ENCODE results near the gene GLUD1. TPM values are rescaled to one million over a fixed set of nuclear protein-coding genes. Genes with fewer than 3 reads are reported as not detected.
"Not testable (repeated sequence)": the region's sequence is repeated elsewhere in the genome, so short reads cannot be mapped to it uniquely, and the experiment has no call there.

Gene GLUD1
- total RNA-seq, 3 donors from 2014 or later (not counting 1 experiment from before 2014, with no cell fraction given): 102 to 115 (median 112) TPM

- H3K27me3 ChIP-seq (ENCODE audit: control insufficient read depth, insufficient read depth, low read length); DNase-seq; H3K36me3 ChIP-seq (ENCODE audit: control insufficient read depth, insufficient read depth, low read length); H3K9me3 Mint-ChIP-seq; H3K4me3 ChIP-seq (ENCODE audit: low read length); intact Hi-C loops (cut with micrococcal nuclease); H3K9me3 ChIP-seq (ENCODE audit: control insufficient read depth, insufficient read depth, low read length); H3K4me1 Mint-ChIP-seq; H3K27ac ChIP-seq (ENCODE audit: low read length); H3K36me3 Mint-ChIP-seq; ATAC-seq; H3K4me1 ChIP-seq (ENCODE audit: control insufficient read depth, insufficient read depth, low read length); H3K27ac Mint-ChIP-seq; H3K4me3 Mint-ChIP-seq; H3K27me3 Mint-ChIP-seq (ENCODE audit: low read depth in 2 of 2): not testable (repeated sequence)
- WGBS (ENCODE audit: insufficient coverage): 91% methylated on average over 1 of the region's 1 CpG
Observed at GRCh38 chr10:87019504-87019903, 75.1 kb downstream of the GLUD1 start.

- H3K9me3 Mint-ChIP-seq; H3K27ac ChIP-seq (ENCODE audit: low read length); H3K27ac Mint-ChIP-seq; ATAC-seq; H3K36me3 Mint-ChIP-seq; H3K4me3 ChIP-seq (ENCODE audit: low read length); H3K9me3 ChIP-seq (ENCODE audit: control insufficient read depth, insufficient read depth, low read length); intact Hi-C loops (cut with micrococcal nuclease); H3K4me1 Mint-ChIP-seq; H3K27me3 ChIP-seq (ENCODE audit: control insufficient read depth, insufficient read depth, low read length); H3K4me3 Mint-ChIP-seq; H3K4me1 ChIP-seq (ENCODE audit: control insufficient read depth, insufficient read depth, low read length); DNase-seq; H3K36me3 ChIP-seq (ENCODE audit: control insufficient read depth, insufficient read depth, low read length); H3K27me3 Mint-ChIP-seq (ENCODE audit: low read depth in 2 of 2): not testable (repeated sequence)
- WGBS (ENCODE audit: insufficient coverage): 92% methylated on average over 5 of the region's 6 CpGs
Observed at GRCh38 chr10:87019066-87019465, 75.6 kb downstream of the GLUD1 start.

- H3K27ac ChIP-seq (ENCODE audit: low read length); H3K36me3 ChIP-seq (ENCODE audit: control insufficient read depth, insufficient read depth, low read length); H3K27ac Mint-ChIP-seq; H3K4me3 Mint-ChIP-seq; H3K4me3 ChIP-seq (ENCODE audit: low read length); ATAC-seq; DNase-seq; H3K9me3 ChIP-seq (ENCODE audit: control insufficient read depth, insufficient read depth, low read length); H3K27me3 Mint-ChIP-seq (ENCODE audit: low read depth in 2 of 2); H3K27me3 ChIP-seq (ENCODE audit: control insufficient read depth, insufficient read depth, low read length); H3K4me1 Mint-ChIP-seq; H3K9me3 Mint-ChIP-seq; intact Hi-C loops (cut with micrococcal nuclease); H3K36me3 Mint-ChIP-seq; H3K4me1 ChIP-seq (ENCODE audit: control insufficient read depth, insufficient read depth, low read length): not testable (repeated sequence)
- 96% methylated on average over 6 of the region's 6 CpGs for WGBS (ENCODE audit: insufficient coverage)
Observed at GRCh38 chr10:87018127-87018526, 76.5 kb downstream of the GLUD1 start.

GRCh38 chr10:87014986-87015716 is 79.5 kb downstream of the GLUD1 start:
- H3K9me3 ChIP-seq (ENCODE audit: control insufficient read depth, insufficient read depth, low read length); H3K4me1 Mint-ChIP-seq; H3K27ac ChIP-seq (ENCODE audit: low read length); H3K27me3 Mint-ChIP-seq (ENCODE audit: low read depth in 2 of 2); H3K4me3 Mint-ChIP-seq; intact Hi-C loops (cut with micrococcal nuclease); ATAC-seq; H3K27ac Mint-ChIP-seq; H3K36me3 ChIP-seq (ENCODE audit: control insufficient read depth, insufficient read depth, low read length); DNase-seq; H3K9me3 Mint-ChIP-seq; H3K36me3 Mint-ChIP-seq; H3K4me3 ChIP-seq (ENCODE audit: low read length); H3K27me3 ChIP-seq (ENCODE audit: control insufficient read depth, insufficient read depth, low read length); H3K4me1 ChIP-seq (ENCODE audit: control insufficient read depth, insufficient read depth, low read length): not testable (repeated sequence)
- WGBS (ENCODE audit: insufficient coverage): 100% methylated on average over 1 of the region's 10 CpGs

- intact Hi-C loops (cut with micrococcal nuclease); H3K27ac Mint-ChIP-seq; H3K27me3 Mint-ChIP-seq (ENCODE audit: low read depth in 2 of 2); ATAC-seq; H3K4me1 ChIP-seq (ENCODE audit: control insufficient read depth, insufficient read depth, low read length); H3K9me3 ChIP-seq (ENCODE audit: control insufficient read depth, insufficient read depth, low read length); DNase-seq; H3K4me1 Mint-ChIP-seq; H3K4me3 Mint-ChIP-seq; H3K27me3 ChIP-seq (ENCODE audit: control insufficient read depth, insufficient read depth, low read length); H3K9me3 Mint-ChIP-seq; H3K36me3 ChIP-seq (ENCODE audit: control insufficient read depth, insufficient read depth, low read length); H3K36me3 Mint-ChIP-seq; H3K4me3 ChIP-seq (ENCODE audit: low read length); H3K27ac ChIP-seq (ENCODE audit: low read length): not testable (repeated sequence)
- no CpG with 5 or more reads among the region's 3 CpGs for WGBS (ENCODE audit: insufficient coverage)
Observed at GRCh38 chr10:87013528-87013927, 81.1 kb downstream of the GLUD1 start.

- H3K27me3 ChIP-seq (ENCODE audit: control insufficient read depth, insufficient read depth, low read length); H3K36me3 ChIP-seq (ENCODE audit: control insufficient read depth, insufficient read depth, low read length); H3K4me3 Mint-ChIP-seq; H3K9me3 Mint-ChIP-seq; intact Hi-C loops (cut with micrococcal nuclease); ATAC-seq; H3K27ac ChIP-seq (ENCODE audit: low read length); H3K9me3 ChIP-seq (ENCODE audit: control insufficient read depth, insufficient read depth, low read length); DNase-seq; H3K36me3 Mint-ChIP-seq; H3K4me1 Mint-ChIP-seq; H3K27ac Mint-ChIP-seq; H3K27me3 Mint-ChIP-seq (ENCODE audit: low read depth in 2 of 2); H3K4me3 ChIP-seq (ENCODE audit: low read length); H3K4me1 ChIP-seq (ENCODE audit: control insufficient read depth, insufficient read depth, low read length): not testable (repeated sequence)
- WGBS (ENCODE audit: insufficient coverage): 95% methylated on average over 9 of the region's 18 CpGs
Observed at GRCh38 chr10:87009134-87009696, 85.4 kb downstream of the GLUD1 start.

- H3K9me3 ChIP-seq (ENCODE audit: control insufficient read depth, insufficient read depth, low read length); H3K27ac ChIP-seq (ENCODE audit: low read length); H3K9me3 Mint-ChIP-seq; H3K36me3 Mint-ChIP-seq; H3K27ac Mint-ChIP-seq; ATAC-seq; H3K36me3 ChIP-seq (ENCODE audit: control insufficient read depth, insufficient read depth, low read length); intact Hi-C loops (cut with micrococcal nuclease); H3K4me1 ChIP-seq (ENCODE audit: control insufficient read depth, insufficient read depth, low read length); H3K4me3 ChIP-seq (ENCODE audit: low read length); DNase-seq; H3K4me1 Mint-ChIP-seq; H3K27me3 ChIP-seq (ENCODE audit: control insufficient read depth, insufficient read depth, low read length); H3K27me3 Mint-ChIP-seq (ENCODE audit: low read depth in 2 of 2); H3K4me3 Mint-ChIP-seq: not testable (repeated sequence)
- 98% methylated on average over 4 of the region's 7 CpGs for WGBS (ENCODE audit: insufficient coverage)
Observed at GRCh38 chr10:87008303-87008702, 86.3 kb downstream of the GLUD1 start.

DNA sequence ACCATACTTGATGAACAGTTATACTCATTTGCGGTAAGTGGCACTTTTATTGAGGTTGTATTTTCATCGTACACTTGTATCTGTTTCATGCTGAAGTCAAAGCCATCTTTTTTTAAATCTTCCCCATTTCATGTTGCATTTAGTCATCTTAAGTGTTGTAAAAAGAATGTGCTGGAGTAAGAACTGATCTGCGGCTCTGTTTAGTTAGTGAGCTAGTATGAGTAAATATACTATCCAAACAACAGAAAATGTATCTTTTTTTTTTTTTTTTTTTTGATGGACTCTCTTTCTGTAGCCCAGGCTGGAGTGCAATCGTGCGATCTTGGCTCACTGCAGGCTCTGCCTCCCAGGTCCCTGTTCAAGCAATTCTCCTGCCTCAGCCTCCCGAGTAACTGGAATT is 87.0 kb downstream of the GLUD1 start:
- H3K4me3 ChIP-seq (ENCODE audit: low read length); H3K27ac ChIP-seq (ENCODE audit: low read length); H3K4me1 ChIP-seq (ENCODE audit: control insufficient read depth, insufficient read depth, low read length); H3K9me3 ChIP-seq (ENCODE audit: control insufficient read depth, insufficient read depth, low read length); H3K36me3 Mint-ChIP-seq; H3K27me3 ChIP-seq (ENCODE audit: control insufficient read depth, insufficient read depth, low read length); H3K36me3 ChIP-seq (ENCODE audit: control insufficient read depth, insufficient read depth, low read length); H3K27me3 Mint-ChIP-seq (ENCODE audit: low read depth in 2 of 2); H3K9me3 Mint-ChIP-seq; DNase-seq; H3K27ac Mint-ChIP-seq; intact Hi-C loops (cut with micrococcal nuclease); ATAC-seq; H3K4me3 Mint-ChIP-seq; H3K4me1 Mint-ChIP-seq: not testable (repeated sequence)
- 100% methylated on average over 1 of the region's 6 CpGs for WGBS (ENCODE audit: insufficient coverage)
